CD4-positive, alpha-beta T cell treated with Interleukin-15 for 4 hours (primary cell): ENCODE results near the gene GBP2.
"Not testable (repeated sequence)": the region's sequence is repeated elsewhere in the genome, so short reads cannot be mapped to it uniquely, and the experiment has no call there.

Experiments used
- DNase-seq: peaks from one replicate; pipeline ENCODE4 v3.0.0-alpha.2; 2020; ENCODE audit warnings: low spot score

GBP2 gene, protein sequence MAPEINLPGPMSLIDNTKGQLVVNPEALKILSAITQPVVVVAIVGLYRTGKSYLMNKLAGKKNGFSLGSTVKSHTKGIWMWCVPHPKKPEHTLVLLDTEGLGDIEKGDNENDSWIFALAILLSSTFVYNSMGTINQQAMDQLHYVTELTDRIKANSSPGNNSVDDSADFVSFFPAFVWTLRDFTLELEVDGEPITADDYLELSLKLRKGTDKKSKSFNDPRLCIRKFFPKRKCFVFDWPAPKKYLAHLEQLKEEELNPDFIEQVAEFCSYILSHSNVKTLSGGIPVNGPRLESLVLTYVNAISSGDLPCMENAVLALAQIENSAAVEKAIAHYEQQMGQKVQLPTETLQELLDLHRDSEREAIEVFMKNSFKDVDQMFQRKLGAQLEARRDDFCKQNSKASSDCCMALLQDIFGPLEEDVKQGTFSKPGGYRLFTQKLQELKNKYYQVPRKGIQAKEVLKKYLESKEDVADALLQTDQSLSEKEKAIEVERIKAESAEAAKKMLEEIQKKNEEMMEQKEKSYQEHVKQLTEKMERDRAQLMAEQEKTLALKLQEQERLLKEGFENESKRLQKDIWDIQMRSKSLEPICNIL

GRCh38 chr1:89125913-89126580 lies at the start of gene GBP2:
Gene GBP2 (minus strand): TSS chr1:89126114. CDS start chr1:89121966, 4,148 bp downstream.
- DNase-seq, result peak; percentile 72

GRCh38 chr1:89174491-89174890 lies 48.6 kb upstream of the GBP2 start:
- no peak for DNase-seq

- no peak for DNase-seq
These were observed 46.7 kb upstream of the GBP2 start for GRCh38 chr1:89172468-89173143.

DNA sequence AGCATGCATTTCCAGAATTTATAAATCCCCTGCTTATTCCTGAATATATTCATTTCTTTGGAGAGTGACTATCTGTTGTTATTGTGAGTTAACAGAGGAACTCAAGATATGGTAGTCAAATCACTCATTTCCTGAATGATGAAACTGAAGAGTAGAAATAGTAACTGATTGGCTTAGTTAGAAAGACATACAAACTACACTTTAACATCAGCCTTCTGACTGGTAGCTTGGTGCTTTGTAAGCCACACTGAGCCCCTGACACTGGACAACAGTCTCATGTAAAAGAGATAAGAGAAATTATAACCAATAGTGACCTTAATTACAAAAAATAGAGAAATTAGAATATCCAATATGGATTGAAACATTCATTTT lies 45.1 kb upstream of the GBP2 start:
- no peak for DNase-seq

- no peak for DNase-seq
These were observed 44.5 kb upstream of the GBP2 start for GRCh38 chr1:89170170-89171066.

- DNase-seq, result no peak
These were observed 43.3 kb upstream of the GBP2 start for GRCh38 chr1:89169166-89169565.

DNA sequence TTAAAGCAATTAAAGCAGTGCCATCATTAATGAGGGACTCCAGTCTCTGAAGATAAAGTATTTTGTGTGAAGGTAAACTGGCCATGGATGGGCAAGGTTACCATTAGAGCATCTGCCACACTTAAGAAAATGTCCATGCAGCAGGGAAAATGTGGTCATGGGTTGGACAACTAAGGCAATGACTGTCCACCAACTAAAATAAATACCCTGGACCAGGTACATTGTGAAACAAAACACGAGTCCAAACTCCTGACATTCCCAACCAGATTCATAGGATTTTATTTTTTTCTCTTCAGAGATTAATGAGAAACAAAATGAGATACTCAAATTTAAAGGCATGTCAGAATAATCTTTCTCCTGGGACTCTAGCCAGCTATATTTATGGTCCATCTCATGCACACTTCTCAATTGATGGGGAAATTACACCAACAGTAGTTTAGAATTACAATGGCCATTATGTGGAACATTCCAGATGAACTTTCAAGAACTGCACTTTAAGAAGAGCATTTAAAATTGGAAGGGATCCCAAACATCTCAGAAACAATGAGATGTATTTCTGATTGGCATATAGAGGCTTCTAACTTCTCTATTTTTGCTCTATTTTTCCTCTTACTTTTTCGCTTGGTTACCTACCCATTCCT lies 41.8 kb upstream of the GBP2 start:
- DNase-seq, result no peak

GRCh38 chr1:89166705-89167104 lies 40.8 kb upstream of the GBP2 start:
- DNase-seq, result no peak

DNA sequence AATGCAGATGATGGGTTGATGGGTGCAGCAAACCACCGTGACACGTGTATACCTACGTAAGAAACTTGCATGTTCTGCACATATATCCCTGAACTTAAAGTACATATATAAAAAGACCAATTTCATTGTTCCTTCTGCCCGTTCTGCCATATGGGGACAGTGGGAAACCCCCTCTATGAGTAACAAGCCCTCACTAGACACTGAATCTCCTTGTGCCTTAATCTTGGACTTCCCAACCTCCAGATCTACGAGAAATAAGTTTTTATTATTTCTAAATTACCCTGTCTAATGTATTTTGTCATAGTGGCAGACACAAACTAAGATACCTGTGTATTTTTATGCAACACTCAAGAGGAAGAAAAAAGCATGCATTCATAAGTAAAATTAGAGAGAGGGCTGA lies 39.9 kb upstream of the GBP2 start:
- no peak for DNase-seq

GRCh38 chr1:89151047-89151446 lies 25.1 kb upstream of the GBP2 start:
- DNase-seq, result no peak

- DNase-seq, result no peak
These were observed 24.1 kb upstream of the GBP2 start for GRCh38 chr1:89149976-89150375.

DNA sequence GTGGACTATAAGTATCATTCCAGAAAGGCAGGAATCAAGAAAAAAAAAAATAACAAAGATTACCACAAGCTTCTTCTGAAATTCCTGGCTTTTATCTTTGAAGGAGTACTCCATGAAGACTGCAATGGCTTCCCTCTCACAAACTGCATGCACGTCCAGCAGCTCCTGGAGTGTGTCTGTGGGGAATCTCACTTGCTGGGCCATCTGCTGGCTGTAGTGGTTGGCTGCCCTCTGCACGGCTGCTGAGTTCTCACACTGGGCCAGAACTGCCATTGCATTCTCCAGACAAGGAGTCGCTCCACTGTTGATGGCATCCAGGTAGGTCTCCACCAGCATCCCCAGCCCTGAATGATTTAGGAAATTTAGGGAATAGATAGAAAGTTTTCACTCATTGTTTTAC lies 23.3 kb upstream of the GBP2 start:
- no peak for DNase-seq

DNA sequence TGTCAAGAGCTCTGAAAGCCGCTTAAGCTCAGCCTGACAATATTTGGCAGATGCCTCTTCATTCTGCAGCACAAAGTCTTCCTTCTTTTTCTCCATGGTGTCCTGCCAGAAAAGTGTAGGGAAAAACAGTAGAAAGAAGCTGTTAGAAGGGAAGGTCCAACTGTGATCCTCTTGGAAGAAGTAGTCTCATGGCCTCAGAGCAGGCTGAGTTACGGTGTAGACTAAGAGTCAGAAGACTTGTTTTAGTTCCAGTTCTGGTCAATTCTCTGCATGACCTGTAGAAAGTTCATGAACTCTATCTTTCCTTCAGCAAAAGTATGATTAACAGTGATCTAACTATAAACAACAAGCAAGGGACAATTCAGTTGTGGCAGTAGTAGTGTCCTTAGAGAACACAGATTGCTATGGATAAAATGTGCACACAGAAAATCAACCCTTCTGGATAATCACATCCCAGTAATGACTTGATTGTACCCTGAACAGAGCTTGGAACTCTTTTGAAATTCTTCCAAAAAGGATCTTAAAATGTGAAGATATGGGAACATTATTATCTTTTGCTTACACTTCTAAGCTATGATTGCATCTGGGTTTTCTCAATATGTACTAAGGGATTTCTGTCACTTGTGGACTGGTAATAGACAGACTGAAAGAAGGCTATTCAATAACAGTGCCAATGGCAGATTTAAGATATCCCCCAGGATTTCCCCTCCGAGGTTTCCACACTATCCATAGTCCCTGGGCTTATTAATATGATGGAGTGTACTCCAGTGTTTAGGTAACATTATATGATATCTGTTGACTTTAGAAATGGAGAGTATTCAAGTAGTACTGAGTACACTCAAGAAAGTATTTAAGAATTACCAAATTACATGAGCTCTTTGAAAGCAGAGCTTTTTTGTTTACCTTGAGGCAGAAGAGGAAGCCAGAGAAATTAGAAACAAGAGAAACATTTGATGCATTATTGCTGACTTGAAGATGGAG lies 22.1 kb upstream of the GBP2 start:
- no peak for DNase-seq

- DNase-seq, result no peak
These were observed 20.8 kb upstream of the GBP2 start for GRCh38 chr1:89146721-89147120.

GRCh38 chr1:89143484-89143883 lies 17.6 kb upstream of the GBP2 start:
- DNase-seq, result no peak

DNA sequence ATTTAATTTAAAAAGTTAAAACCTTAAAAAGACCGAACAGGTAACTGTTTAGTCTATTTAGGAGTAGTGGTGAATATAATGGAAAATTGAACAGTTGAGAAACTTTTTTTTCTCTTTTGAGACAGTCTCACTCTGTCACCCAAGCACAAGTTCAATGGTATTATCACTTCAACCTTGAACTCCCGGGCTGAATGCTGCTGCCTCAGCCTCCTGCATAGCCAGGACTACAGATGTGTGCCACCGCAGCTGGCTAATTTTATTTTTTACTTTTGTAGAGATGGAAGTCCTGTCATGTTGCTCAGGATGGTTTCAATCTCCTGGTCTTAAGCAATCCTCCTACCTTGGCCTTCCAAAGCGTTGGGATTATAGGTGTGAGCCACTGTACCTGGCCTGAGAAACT lies 16.2 kb upstream of the GBP2 start:
- DNase-seq, result no peak

- no peak for DNase-seq
These were observed 7.8 kb upstream of the GBP2 start for GRCh38 chr1:89133747-89134146.

DNA sequence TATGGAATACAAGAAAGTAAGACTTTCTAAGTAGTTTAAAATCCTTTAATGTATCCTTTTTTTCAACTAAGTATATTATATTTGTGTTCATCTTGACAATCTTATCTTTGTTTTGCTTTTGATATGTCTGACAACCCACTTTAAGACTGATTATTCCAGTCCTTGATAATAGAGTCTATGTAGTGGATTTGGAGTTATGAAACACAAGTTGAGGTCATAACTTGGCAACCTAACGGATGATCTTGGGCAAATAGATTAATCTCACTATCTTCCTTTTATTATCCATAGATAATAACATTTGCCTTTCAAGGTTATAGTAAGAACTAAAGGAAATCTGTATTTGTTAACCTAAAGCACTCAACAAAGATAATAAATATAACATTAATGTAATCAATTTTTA lies 4.8 kb upstream of the GBP2 start:
- no peak for DNase-seq

DNA sequence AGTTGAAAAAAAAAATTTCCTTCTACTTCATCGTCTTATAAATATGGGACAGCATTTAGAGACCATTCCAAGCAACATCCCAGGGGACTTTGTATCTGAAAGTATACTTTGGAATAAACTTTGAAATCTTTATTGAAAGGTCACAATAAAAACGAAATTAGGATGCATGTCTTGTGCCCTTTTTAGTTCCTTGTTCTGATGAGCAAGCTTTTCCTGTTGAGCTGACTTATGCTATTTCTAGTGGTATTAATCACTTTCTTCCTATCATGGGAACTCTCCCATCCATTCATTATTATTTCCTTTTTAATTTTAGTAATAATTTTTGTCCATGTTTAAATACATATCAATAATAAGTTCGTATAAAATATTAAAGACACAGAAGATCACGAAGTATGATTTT lies 4.0 kb upstream of the GBP2 start:
- DNase-seq, result no peak

DNA sequence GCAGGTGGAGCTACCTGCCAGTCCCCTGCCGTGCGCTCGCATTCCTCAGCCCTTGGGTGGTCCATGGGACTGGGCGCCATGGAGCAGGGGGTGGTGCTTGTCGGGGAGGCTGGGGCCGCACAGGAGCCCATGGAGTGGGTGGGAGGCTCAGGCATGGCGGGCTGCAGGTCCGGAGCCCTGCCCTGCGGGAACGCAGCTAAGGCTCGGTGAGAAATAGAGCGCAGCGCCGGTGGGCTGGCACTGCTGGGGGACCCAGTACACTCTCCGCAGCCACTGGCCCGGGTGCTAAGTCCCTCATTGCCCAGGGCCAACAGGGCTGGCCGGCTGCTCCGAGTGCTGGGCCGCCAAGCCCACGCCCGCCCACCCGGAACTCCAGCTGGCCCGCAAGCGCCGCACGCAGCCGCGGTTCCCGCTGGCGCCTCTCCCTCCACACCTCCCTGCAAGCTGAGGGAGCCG lies 2.1 kb upstream of the GBP2 start:
- DNase-seq, result not testable (repeated sequence)
